ENCODE results near the gene PSMA3.

PSMA3 gene

DNA sequence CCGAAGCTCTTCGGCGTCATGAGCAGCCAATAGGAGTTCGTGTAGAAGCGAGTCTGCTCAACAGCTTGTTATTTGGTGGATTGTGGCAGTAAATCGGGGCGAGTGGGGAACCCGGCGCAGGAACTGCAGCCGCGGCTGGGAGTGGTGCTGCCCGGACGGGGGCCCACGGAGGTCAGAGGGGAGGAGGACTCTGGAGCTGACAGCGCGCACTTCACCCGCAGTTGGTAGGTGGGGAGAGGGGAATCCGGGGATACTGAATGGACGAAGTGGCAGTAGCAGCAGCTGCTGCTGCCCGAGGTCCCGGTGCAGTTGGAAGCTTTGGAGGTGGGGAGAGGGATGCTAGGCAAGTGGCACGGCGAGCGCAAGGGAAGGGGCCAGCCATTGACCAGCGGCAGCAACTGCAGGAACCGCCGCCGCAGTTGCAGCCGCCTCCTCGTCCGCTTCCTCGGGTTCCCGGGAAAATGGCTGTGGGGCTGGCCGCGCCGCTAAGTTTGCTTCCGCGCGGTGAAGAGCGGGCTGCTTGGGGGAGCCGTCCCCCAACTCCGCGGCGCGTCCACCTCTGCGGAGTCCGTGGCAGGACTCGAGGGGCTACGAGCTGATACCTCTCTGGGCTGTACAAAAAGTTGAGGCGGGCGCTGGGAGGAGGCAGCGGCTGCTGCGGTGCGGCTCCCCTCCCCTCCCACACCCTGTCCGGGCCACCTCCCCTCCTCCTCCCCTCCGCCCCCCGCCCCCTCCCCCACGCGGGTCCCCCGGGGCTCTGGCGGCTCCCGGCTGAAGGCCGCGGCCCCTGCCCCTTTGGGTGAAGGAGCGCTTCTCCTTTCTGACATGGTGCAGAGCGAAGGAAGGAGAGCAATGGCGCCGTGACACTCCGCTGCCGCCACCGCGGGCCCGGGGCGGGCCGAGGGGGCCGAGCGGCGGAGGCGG, 54.1 kb downstream of the PSMA3 start, which contains the start of gene ARID4A:
Gene ARID4A, plus strand, starts transcription at position 79 of the 924 bp plus-strand sequence. CDS start 1,300 bp downstream, outside the sequence.
- peak in 47 of 58 donors; percentile 18 to 99 (median 94) for DNase-seq

DNA sequence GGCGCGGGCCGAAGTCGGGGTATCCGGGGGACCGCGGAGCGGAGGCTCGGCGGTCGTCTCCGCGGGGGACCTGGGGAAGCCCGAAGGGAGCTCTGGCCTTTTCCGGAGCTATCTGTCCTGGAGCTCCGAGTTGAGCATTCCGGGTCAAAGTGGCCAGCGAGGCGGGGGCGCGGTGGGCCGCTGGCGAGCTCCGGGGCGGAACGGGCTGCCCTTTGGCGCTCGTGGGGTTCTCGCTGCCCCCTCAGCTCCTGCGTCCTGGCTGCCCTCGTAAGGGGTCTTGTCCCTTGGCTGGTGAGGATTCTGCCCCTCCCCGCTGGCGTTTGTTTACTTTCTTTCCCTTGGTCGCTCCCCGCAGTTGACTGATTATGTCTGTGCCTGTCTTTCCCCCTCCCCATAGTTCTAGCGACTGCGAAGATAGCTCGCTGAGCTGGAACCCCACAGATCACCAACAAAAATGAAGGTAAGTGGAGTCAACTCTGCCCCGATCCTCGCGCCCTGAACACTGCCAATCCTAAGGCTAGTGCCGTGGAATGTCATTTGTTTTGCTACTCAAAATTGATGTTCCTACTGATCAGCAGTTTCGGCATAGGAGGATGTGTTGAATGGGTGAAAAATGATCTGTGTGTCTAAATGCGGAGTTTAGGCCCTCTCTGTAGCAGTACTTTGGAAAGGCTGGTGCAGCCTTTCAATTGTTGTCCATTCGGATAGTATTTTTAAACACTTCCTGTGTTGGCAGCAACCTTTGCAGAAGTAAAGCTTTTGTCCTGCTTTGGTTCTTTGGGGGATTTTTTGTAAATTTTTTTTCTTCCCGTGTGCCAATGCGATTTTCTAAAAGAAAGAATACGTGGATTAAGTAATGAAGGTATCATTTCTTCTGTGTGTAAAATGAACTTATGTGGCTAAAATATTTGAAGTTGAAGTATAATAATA, 55.0 kb downstream of the PSMA3 start:
- DNase-seq = peak in 25 of 58 donors; percentile 14 to 44 (median 31)

DNA sequence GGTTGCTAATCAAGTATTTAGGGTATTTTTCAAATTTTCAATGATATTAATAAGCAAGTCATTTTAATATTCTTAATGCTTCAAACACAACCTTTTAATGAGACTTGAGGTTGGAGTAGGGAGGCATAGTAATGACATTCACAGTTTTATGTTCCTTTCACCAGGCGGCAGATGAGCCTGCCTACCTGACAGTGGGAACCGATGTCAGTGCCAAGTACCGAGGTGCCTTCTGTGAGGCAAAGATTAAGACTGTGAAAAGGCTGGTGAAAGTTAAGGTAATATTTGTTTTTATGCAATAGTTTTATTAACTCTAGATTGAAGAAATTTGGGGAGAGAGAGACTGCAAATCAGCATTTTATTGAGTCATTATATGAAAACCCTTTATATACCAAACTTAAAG, 56.8 kb downstream of the PSMA3 start:
- no peak for DNase-seq

DNA sequence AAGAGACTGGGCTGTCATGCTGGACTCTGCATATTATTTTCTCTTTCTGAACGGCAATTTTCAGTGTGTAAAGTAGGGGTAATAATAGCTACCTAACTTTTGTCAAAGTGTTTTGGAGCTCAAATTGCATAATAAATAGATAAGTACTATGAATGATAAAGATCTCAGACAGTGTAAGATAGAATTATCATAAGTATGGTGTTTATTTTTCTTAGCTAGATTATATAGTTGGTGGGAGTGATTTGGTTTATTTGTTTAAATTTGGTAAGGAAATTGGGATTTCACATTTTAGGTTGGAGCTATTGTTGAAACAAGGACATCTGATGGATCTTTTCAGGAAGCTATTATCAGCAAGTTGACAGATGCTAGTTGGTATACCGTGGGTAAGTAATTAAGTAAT, 61.1 kb downstream of the PSMA3 start:
- no peak for DNase-seq

DNA sequence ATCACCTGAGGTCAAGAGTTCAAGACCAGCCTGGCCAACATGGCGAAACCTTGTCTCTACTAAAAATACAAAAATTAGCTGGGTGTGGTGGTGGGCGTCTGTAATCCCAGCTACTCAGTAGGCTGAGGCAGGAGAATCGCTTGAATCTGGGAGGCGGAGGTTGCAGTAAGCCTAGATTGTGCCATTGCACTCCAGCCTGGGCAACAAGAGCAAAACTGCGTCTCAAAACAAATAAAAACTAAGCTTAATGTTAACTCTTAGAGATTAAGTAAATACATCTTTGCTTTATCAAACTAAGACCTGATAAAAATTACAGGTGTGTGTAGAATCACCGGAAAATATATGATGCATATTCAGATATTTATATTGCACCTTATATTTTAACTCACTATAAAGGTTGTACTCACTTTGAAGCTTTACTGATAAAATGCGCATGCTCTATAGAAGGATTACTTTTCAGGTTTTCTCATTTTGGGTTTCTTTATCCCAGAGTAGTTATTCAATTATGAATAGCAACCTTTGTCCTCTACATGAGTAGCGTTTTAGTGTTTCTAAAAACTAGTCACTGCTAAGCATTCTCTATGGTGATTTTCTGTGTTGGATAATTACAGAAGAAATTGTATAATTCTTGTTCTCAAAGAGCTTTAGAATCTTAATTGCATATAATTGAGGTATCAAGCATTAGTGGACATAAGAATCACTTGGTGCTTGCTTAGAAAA, 63.1 kb downstream of the PSMA3 start:
- no peak for DNase-seq

DNA sequence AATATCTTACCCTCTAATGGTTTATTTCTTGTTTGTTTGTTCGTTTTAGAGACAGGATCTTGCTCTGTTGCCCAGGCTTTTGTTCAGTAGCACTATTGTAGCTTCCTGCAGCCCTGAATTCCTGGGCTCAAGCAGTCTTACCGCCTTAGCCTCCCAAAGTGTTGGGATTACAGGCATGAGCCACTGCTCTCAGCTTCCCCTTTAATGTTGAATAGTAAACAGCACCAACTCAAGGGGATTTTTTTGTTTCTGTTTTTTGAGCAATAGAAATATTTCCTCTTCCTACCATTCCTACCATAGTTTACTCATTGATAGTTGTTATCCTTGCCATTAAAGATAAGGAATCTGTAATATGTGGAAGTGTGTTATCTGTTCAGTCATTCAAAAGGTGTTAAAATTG, 64.4 kb downstream of the PSMA3 start:
- no peak for DNase-seq

DNA sequence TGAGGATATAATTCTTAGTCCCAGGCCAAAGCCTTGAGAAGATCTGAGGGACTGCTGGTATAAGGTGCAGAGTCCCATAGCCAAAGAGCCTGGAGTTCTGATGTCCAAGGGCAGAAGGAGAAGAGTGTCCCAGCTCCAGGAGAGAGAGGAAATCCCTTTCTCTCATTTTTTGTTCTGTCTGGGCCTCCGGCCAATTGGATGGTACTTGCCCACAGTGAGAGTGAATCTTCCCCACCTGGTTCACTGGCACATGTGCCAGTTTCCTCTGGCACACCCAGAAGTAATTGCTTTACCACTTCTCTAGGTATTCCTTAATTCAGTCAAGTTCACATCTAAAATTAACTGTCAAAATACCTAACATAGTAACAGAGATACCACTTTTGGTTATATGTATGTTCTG, 69.1 kb downstream of the PSMA3 start:
- DNase-seq = no peak

DNA sequence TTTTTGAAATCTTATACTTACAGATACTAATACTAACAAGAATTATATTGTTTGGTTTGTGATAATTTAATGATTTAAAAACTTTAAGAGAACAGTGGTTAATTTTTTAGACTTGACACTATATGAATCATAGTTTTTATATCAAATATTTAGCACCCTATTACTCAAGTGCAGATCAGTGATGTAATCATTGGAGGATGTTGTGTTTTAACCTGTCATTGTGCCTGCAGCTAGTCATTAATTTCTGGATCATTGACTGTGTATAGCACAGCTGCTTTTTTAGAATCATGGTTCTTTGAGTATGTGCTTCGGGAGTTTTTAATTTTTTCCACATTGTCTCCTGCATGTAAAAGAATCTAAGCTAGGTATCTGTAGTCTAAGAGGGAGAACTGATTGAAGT, 71.0 kb downstream of the PSMA3 start:
- no peak for DNase-seq

Data from anterior cingulate cortex (tissue), 58 donors.